HCT116 (cell line): ENCODE measurements around the gene DUSP6. TPM values are rescaled to one million over a fixed set of nuclear protein-coding genes. Genes with fewer than 3 reads are reported as not detected.

ENCODE experiments used
- ATAC-seq: fragments of 200-7000 bp; cut with Tn5 transposase; 2 replicates; pipeline ENCODE4 v1.9.1; 2020; ENCODE audit warnings: mild to moderate bottlenecking, moderate library complexity
- BruUV-seq: library from RNA; stranded (reverse); fragments of 400-500 nt; replicated peaks from 2 replicates; lab custom pipeline; 2021; lab: Mats Ljungman, UMichigan
- CTCF ChIA-PET: fragments of 300-600 bp; sonication (Branson Sonifier 250); formaldehyde crosslinking; loops from one replicate; lab custom pipeline; 2021; ENCODE audit warnings: antibody characterized with exemption; lab: Charles Lee
- POLR2A ChIA-PET: fragments of 300-600, 350-600 bp; sonication (Branson Sonifier 250); formaldehyde crosslinking; loops from one replicate; lab custom pipeline; 2021; ENCODE audit warnings: antibody characterized with exemption; lab: Charles Lee
- RAD21 ChIA-PET, 2 experiments: fragments of 300-600 bp; sonication (Branson Sonifier 250); formaldehyde crosslinking; loops; one replicate each; lab custom pipeline; 2023; ENCODE audit warnings: low total read pairs in 2 of 2; ENCODE audit not compliant: uncharacterized antibody in 2 of 2, unreplicated experiment in 2 of 2, low non-redundant PET in 1 of 2; lab: Charles Lee
- DNase-seq: peaks from one replicate; pipeline ENCODE4 v3.0.0-alpha.2; 2010; ENCODE audit warnings: low read depth, low spot score
- H2AFZ ChIP-seq: fragments of 200-600 bp; shearing (Covaris generic), sonication (generic); 2 replicates; pipeline ENCODE4 v1.6.1; 2017; ENCODE audit warnings: low read depth, mixed run types, mixed read lengths, antibody characterized with exemption, low read length; ENCODE audit not compliant: poor library complexity, severe bottlenecking
- H3K27ac ChIP-seq: 2 replicates; pipeline ENCODE4 v1.5.1; 2012; ENCODE audit warnings: low read depth, low read length
- H3K27me3 ChIP-seq: fragments of 200-600 bp; sonication (generic); 2 replicates; pipeline ENCODE4 v1.6.1; 2016; ENCODE audit warnings: mixed run types, low read length, mixed read lengths; ENCODE audit not compliant: insufficient read depth
- H3K36me3 ChIP-seq, 2 experiments: fragments of 200-500 bp in 1 of 2; fragments of 200-600 bp in 1 of 2; sonication (Bioruptor generic) in 1 of 2; sonication (generic) in 1 of 2; 2 replicates each; pipeline versions ENCODE4 v1.5.1 to v1.6.1; 2014 to 2016; ENCODE audit warnings: low read length in 2 of 2, inconsistent platforms in 1 of 2, mixed read lengths in 1 of 2, mixed run types in 1 of 2; ENCODE audit not compliant: insufficient read depth in 2 of 2, control insufficient read depth in 1 of 2
- H3K4me1 ChIP-seq, 2 experiments: fragments of 200-600 bp in 1 of 2; sonication (generic) in 1 of 2; 2 replicates each; pipeline versions ENCODE4 v1.5.1 to v1.6.1; 2012 to 2017; ENCODE audit warnings: low read length in 2 of 2, inconsistent platforms in 1 of 2, mild to moderate bottlenecking in 1 of 2, mixed read lengths in 1 of 2, mixed run types in 1 of 2, moderate library complexity in 1 of 2; ENCODE audit not compliant: insufficient read depth in 2 of 2, control insufficient read depth in 1 of 2
- H3K4me2 ChIP-seq: fragments of 200-600 bp; sonication (generic); 2 replicates; pipeline ENCODE4 v1.6.1; 2017; ENCODE audit warnings: mixed run types, low read length, mixed read lengths
- H3K4me3 ChIP-seq, 2 experiments: fragments of 200-600 bp in 1 of 2; sonication (generic) in 1 of 2; replicated peaks in 1 of 2; 2 replicates each; pipeline ENCODE4 v1.5.1; 2011 to 2016; ENCODE audit warnings: low read length in 2 of 2, control low read depth in 1 of 2, low read depth in 1 of 2, mild to moderate bottlenecking in 1 of 2, mixed read lengths in 1 of 2, mixed run types in 1 of 2
- H3K79me2 ChIP-seq: fragments of 200-600 bp; sonication (generic); 2 replicates; pipeline ENCODE4 v1.6.1; 2017; ENCODE audit warnings: mild to moderate bottlenecking, mixed run types, low read length, moderate library complexity, mixed read lengths; ENCODE audit not compliant: insufficient read depth
- H3K9ac ChIP-seq: fragments of 200-600 bp; sonication (generic); 2 replicates; pipeline ENCODE4 v1.6.1; 2016; ENCODE audit warnings: low read length, mixed read lengths
- H3K9me2 ChIP-seq: fragments of 200-600 bp; sonication (generic), shearing (Covaris generic); 2 replicates; pipeline ENCODE4 v1.6.1; 2017; ENCODE audit warnings: mixed run types, mild to moderate bottlenecking, moderate library complexity; ENCODE audit not compliant: insufficient read depth
- H3K9me3 ChIP-seq, 2 experiments: fragments of 200-500 bp in 1 of 2; fragments of 200-600 bp in 1 of 2; sonication (Bioruptor generic) in 1 of 2; sonication (generic) in 1 of 2; 2 replicates each; pipeline ENCODE4 v1.6.1; 2014 to 2017; ENCODE audit warnings: low read length in 2 of 2, mixed read lengths in 2 of 2, inconsistent platforms in 1 of 2, low read depth in 1 of 2, mild to moderate bottlenecking in 1 of 2, mixed run types in 1 of 2, moderate library complexity in 1 of 2; ENCODE audit not compliant: control insufficient read depth in 1 of 2, insufficient read depth in 1 of 2
- H4K20me1 ChIP-seq: fragments of 200-600 bp; sonication (generic), shearing (Covaris generic); 2 replicates; pipeline ENCODE4 v1.6.1; 2017; ENCODE audit warnings: mixed run types, mild to moderate bottlenecking, moderate library complexity; ENCODE audit not compliant: insufficient read depth
- ATF3 ChIP-seq: IDR thresholded peaks from 2 replicates; pipeline ENCODE4 v1.6.1; 2012
- CEBPB ChIP-seq: IDR thresholded peaks from 2 replicates; pipeline ENCODE4 v1.6.1; 2012; ENCODE audit warnings: low read depth
- EGR1 ChIP-seq: IDR thresholded peaks from 2 replicates; pipeline ENCODE4 v1.6.1; 2012; ENCODE audit warnings: low read depth
- ELF1 ChIP-seq: IDR thresholded peaks from 2 replicates; pipeline ENCODE4 v1.6.1; 2012; ENCODE audit warnings: low read depth, borderline replicate concordance
- EZH2 ChIP-seq: fragments of 200-600 bp; sonication (generic); IDR thresholded peaks from 2 replicates; pipeline ENCODE4 v1.6.1; 2017; ENCODE audit warnings: antibody characterized with exemption, mixed run types
- EZH2phosphoT487 ChIP-seq: fragments of 200-600 bp; IDR thresholded peaks from 2 replicates; pipeline ENCODE4 v1.6.1; 2018; ENCODE audit warnings: antibody characterized with exemption, borderline replicate concordance
- FOSL1 ChIP-seq: IDR thresholded peaks from 2 replicates; pipeline ENCODE4 v1.6.1; 2012; ENCODE audit warnings: low read depth
- JUND ChIP-seq: IDR thresholded peaks from 2 replicates; pipeline ENCODE4 v1.6.1; 2012
- MAX ChIP-seq: IDR thresholded peaks from 2 replicates; pipeline ENCODE4 v1.6.1; 2012
- POLR2AphosphoS5 ChIP-seq: IDR thresholded peaks from 2 replicates; pipeline ENCODE4 v1.6.1; 2011; ENCODE audit warnings: mild to moderate bottlenecking, low read depth, low read length, moderate library complexity
- RAD21 ChIP-seq: IDR thresholded peaks from 2 replicates; pipeline ENCODE4 v1.6.1; 2012; ENCODE audit warnings: low read depth, mild to moderate bottlenecking
- REST ChIP-seq: IDR thresholded peaks from 2 replicates; pipeline ENCODE4 v1.6.1; 2012; ENCODE audit warnings: low read depth
- SIN3A ChIP-seq: IDR thresholded peaks from 2 replicates; pipeline ENCODE4 v1.6.1; 2012; ENCODE audit warnings: low read depth
- SRF ChIP-seq: IDR thresholded peaks from 2 replicates; pipeline ENCODE4 v1.6.1; 2012; ENCODE audit warnings: low read depth
- YY1 ChIP-seq: IDR thresholded peaks from 2 replicates; pipeline ENCODE4 v1.6.1; 2011; ENCODE audit warnings: low read length, low read depth, moderate library complexity, mild to moderate bottlenecking; ENCODE audit not compliant: insufficient replicate concordance; ENCODE audit errors: extremely low read depth
- ZFX ChIP-seq: fragments of 450-650 bp; IDR thresholded peaks from 2 replicates; pipeline ENCODE4 v1.6.1; 2017
- ZNF274 ChIP-seq: fragments of 200-500 bp; sonication (Bioruptor generic); IDR thresholded peaks from 2 replicates; pipeline ENCODE4 v1.6.1; 2014; ENCODE audit warnings: mild to moderate bottlenecking, low read depth, low read length, inconsistent platforms
- intact Hi-C: fragments of 100-400 bp; cut with micrococcal nuclease; formaldehyde crosslinking; loops from 2 replicates; pipeline ENCODE4 v1.10.0; 2022
- total RNA-seq: library from RNA; stranded (reverse); gene quantifications from one replicate; pipeline ENCODE4 v1.2.1, GENCODE V29; 2021; ENCODE audit not compliant: unreplicated experiment
- TF ChIP-seq, protein P1 (sequence below): IDR thresholded peaks from 2 replicates; pipeline ENCODE4 v1.6.1; 2011; ENCODE audit warnings: mild to moderate bottlenecking, low read length, moderate library complexity; ENCODE audit not compliant: insufficient replicate concordance; ENCODE audit errors: extremely low read depth

Gene DUSP6
- total RNA-seq, 1 experiment from 2014 or later: 219 TPM

GRCh38 chr12:89373763-89374572, 21.7 kb upstream of the DUSP6 start:
- BruUV-seq: no TSS peak
- Histone ChIP-seq H3K36me3 (no peaks in the 10 kb centered on the region), H3K9ac (no peak overlapping the region), H3K4me3 (no peak overlapping the region; a peak in 1 of 4 replicates), H3K4me2 (peak overlapping the region; percentile 71), H3K79me2 (no peaks in the 10 kb centered on the region), H2AFZ (no peak overlapping the region), H3K9me3 (no peaks in the 10 kb centered on the region), H4K20me1 (no peaks in the 10 kb centered on the region), H3K9me2 (no peaks in the 10 kb centered on the region), H3K27me3 (no peaks in the 10 kb centered on the region), H3K4me1 (peaks cover 61 to 69% of the 10 kb centered on the region in 2 experiments), H3K27ac (0 out of 2 replicates have a peak overlapping the region, but pooled peaks have one; percentile 42)
- POLR2A ChIA-PET: interaction anchor here (3.8 kb wide), 1 partner anchor 22 kb away, joined by 17 read pairs; the partner anchor contains the start of gene DUSP6
- CTCF ChIA-PET: no interaction called here
- RAD21 ChIA-PET: interaction anchor here in 1 of 2 experiments (0.7 kb wide), 1 partner anchor 157 kb away, joined by 3 read pairs; no protein-coding TSS in a partner anchor
- ATAC-seq (no peak), DNase-seq (no peak)
- TF ChIP-seq YY1 (no peak), SIN3A (no peak), JUND (no peak), ELF1 (no peak), EZH2 (no peak), MAX (no peak; the same call in 1 of the 2 replicates), ZFX (no peak), SRF (no peak), REST (no peak), EGR1 (no peak), CEBPB (0 out of 2 replicates have a peak, but pooled peaks have one; percentile 8), EZH2phosphoT487 (no peak), FOSL1 (peak; percentile 38; the same call in 1 of the 2 replicates), RAD21 (no peak), ATF3 (no peak), POLR2AphosphoS5 (no peak), ZNF274 (no peak)
- TF ChIP-seq, protein P1, sequence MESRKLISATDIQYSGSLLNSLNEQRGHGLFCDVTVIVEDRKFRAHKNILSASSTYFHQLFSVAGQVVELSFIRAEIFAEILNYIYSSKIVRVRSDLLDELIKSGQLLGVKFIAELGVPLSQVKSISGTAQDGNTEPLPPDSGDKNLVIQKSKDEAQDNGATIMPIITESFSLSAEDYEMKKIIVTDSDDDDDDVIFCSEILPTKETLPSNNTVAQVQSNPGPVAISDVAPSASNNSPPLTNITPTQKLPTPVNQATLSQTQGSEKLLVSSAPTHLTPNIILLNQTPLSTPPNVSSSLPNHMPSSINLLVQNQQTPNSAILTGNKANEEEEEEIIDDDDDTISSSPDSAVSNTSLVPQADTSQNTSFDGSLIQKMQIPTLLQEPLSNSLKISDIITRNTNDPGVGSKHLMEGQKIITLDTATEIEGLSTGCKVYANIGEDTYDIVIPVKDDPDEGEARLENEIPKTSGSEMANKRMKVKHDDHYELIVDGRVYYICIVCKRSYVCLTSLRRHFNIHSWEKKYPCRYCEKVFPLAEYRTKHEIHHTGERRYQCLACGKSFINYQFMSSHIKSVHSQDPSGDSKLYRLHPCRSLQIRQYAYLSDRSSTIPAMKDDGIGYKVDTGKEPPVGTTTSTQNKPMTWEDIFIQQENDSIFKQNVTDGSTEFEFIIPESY: no peak
- intact Hi-C loops: no loop called here
